Gastrocnemius medialis (tissue), 4 donors: Measurements from ENCODE around the gene GRIN2C.

Experiments used
- POLR2A ChIP-seq, 2 donors: fragments of 450-650 bp; IDR thresholded peaks; one replicate each; pipeline ENCODE4 v1.6.1; 2017; ENCODE audit warnings: antibody characterized with exemption in 2 of 2, mild to moderate bottlenecking in 2 of 2, moderate library complexity in 2 of 2
- TF ChIP-seq, protein P1 (sequence below), 5 experiments: fragments of 450-650 bp in 3 of 5; fragments of 200-600 bp in 2 of 5; sonication (generic) in 2 of 5; IDR thresholded peaks in 4 of 5; conservative IDR thresholded peaks in 1 of 5; 1 replicate in 4 of 5; 2 replicates in 1 of 5; pipeline ENCODE4 v1.5.1; 2016 to 2019; ENCODE audit warnings: antibody characterized with exemption in 5 of 5, mild to moderate bottlenecking in 3 of 5, moderate library complexity in 3 of 5

DNA sequence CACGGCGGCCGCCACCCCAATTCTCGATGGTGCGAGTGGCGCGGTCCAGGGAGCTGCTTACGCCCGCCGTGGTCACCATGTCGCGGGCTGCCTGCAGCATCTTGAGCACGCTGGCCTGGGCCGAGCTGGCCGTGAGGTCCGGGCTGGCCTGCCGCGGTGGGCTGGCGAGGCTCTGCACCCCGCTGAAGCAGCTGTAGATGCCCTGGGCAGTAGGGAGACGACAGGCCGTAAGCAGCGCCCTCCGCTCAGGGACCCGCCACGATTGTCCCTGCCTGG is 16.4 kb downstream of the GRIN2C start:
- TF ChIP-seq, protein P1, sequence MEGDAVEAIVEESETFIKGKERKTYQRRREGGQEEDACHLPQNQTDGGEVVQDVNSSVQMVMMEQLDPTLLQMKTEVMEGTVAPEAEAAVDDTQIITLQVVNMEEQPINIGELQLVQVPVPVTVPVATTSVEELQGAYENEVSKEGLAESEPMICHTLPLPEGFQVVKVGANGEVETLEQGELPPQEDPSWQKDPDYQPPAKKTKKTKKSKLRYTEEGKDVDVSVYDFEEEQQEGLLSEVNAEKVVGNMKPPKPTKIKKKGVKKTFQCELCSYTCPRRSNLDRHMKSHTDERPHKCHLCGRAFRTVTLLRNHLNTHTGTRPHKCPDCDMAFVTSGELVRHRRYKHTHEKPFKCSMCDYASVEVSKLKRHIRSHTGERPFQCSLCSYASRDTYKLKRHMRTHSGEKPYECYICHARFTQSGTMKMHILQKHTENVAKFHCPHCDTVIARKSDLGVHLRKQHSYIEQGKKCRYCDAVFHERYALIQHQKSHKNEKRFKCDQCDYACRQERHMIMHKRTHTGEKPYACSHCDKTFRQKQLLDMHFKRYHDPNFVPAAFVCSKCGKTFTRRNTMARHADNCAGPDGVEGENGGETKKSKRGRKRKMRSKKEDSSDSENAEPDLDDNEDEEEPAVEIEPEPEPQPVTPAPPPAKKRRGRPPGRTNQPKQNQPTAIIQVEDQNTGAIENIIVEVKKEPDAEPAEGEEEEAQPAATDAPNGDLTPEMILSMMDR (IDR thresholded peaks at IDR 0.05 in 4 of 5, conservative IDR thresholded peaks at IDR 0.05 in 1 of 5) = no peak
- TF ChIP-seq POLR2A (IDR thresholded peaks at IDR 0.05) = no peak
